Dedifferentiated amniotic fluid mesenchymal stem cell (primary cell): ENCODE measurements around the gene MAP3K1.
"Not testable (repeated sequence)": the region's sequence is repeated elsewhere in the genome, so short reads cannot be mapped to it uniquely, and the experiment has no call there.

Experiments
- DNase-seq: peaks from one replicate; pipeline ENCODE4 v3.0.0-alpha.2; 2016; ENCODE audit errors: extremely low spot score

Gene MAP3K1

DNA sequence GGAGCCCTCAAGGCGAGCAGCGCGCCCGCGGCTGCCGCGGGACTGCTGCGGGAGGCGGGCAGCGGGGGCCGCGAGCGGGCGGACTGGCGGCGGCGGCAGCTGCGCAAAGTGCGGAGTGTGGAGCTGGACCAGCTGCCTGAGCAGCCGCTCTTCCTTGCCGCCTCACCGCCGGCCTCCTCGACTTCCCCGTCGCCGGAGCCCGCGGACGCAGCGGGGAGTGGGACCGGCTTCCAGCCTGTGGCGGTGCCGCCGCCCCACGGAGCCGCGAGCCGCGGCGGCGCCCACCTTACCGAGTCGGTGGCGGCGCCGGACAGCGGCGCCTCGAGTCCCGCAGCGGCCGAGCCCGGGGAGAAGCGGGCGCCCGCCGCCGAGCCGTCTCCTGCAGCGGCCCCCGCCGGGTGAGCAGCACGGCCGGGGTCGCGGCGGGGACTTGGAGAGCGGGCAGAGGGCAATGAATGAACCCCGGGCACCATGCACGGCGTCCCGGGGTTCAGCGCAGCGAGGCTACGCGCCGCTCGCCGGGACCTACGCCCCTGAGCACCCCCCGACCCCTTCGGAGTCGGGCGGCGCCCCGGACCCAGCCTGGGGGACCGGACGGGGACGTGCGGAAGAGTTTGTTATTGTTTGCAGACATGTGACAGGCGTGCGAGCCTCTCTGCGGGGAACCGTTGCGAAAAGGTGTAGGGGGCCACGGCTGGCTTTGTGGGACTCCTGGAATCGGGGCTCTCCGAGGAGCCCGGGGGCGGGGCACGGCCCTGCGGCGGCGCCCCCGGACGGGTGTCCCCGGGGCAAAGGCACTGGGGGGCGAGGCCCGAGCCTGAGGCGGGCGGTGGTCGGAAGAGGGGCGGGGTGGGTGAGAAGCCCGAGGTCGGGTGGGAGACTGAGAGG, 553 bp downstream of the MAP3K1 start:
- peak; percentile 28 for DNase-seq

DNA sequence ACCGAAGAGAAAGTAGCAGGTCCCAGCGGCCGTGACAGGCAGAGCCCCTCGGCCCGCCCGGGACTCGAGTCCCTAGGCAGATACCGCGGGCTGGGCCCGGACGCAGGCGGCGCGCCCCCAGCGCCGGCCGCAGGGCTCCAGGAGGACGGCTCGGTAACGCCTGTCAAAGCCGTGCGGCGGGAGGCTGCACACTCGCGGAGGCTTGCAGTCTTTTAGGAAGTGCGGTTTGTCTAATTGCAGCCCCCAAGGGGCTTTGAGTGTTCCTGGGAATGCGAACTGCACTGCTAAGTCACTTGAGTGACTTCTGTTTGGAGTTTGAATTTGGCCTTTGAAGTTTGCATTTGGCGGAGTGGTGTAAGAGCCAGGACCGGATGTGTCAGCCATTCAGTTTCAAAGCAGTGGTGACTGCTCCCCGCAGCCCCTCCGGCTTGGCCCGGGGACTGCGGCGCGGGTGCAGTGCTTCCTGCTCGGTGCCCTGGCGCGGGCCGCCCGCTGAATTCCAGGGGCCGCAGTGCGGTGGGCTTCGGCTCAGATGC, 1.3 kb downstream of the MAP3K1 start:
- DNase-seq = peak; percentile 35

DNA sequence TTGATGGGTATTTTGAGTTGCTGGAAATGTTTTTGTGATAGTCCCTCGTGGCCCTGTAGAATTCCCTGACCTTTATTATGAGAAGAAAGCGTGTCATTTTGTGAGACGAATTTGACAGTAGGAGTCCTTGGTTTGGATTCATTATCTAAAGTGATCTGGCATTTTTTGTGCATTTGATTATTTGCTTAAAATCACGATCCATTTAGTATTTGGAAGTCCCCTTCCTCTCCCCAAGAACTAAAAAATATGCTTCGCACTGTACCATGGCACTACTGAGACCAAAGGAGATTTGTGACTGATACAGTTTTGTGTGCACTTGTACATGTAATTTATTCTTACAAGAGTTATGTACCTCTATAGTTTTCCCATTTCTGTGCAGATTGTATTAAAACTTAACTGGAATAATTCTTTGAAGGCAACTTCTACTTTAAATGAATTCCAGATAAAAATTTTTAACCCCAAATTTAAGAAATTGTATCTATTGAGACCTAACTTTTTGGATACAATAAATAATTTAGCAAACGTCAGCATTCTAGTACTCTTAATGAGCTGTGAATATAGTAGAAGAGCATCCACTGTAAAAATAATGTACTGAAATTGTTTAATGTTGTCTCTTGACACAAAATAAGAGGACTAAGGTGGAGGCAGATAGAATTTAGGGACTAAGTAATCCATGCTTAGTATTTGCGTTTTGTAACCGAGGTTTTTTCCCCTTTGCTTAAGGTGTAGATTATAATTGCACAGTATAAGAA, 2.1 kb downstream of the MAP3K1 start:
- DNase-seq = no peak

DNA sequence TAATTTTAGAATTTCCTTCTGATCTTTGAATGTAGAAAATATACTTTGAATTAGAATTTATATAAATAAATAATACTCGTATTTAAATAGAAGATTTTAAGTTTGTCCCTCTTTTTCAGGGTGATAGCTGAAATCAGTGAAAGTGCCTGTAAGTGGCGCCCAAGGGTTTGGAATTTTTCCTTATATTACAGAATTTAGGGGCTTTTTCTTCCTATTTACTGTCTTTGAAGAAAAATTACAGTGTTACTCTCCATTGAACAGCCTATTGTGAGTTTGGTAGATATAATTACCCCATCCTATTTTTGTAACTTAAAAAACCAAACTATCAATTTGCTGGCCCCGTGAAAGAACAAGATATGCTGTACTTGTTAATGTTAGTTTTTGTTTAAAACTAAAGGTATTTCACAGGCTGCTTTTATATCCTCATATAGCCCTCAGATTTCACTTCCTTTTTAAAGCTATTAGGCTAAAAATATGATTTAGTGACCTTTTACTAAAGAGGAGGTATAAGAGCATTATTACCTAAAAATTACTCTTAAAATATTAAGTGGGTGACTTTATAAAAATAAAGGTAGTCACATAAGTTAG, 3.2 kb downstream of the MAP3K1 start:
- DNase-seq = no peak

DNA sequence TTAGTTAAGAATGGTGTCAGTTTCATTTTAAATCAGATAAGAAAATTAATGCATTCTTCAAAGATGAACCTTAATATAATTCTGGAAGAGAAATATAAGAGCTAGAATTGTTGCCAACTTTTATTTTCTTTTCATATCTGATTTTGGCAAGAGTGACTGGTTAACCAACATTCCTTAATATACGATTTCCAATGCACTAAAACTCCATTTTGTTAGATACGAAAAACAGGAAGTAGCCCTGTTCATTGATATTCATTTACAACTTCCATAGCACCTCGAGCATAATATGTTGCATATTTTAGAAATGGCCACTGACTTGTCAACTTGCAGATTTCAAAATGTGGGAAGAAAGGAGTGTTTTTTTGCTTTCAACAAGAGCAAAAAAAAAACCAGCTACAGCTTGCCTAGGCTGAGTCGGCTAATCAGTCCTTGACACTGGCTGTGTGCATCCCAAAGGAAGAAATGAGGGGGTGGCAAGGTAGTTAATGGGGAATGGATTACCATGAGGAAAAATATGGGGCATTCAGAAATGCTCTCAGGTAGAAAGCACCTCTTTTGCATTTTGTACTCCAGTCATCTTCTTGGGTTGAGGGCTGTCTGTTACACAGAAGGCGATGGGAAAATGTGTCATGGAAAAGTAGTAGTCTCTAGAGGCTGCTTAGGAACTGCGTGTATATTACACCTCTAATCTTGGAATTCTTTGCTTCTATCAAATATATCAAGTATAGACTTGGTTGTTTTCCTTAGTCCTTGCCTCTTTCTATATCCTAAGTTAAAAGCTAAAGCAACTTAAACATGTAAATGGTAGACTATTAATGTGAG, 3.9 kb downstream of the MAP3K1 start:
- DNase-seq = no peak

DNA sequence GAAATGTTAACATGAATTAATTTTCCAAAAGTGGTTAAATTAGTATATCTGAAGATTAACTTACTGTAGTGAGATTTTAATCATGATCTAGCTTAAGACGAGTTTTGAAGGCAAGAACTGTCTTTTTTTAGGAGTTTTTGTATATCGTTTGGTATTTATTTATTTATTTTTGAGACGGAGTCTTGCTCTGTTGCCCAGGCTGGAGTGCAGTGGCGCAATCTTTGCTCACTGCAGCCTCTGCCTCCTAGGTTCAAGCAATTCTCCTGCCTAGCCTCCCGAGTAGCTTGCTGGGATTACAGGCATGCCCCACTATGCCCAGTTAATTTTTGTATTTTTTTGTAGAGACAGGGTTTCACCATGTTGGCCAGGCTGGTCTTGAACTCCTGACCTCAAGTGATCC, 6.5 kb downstream of the MAP3K1 start:
- DNase-seq = not testable (repeated sequence)

DNA sequence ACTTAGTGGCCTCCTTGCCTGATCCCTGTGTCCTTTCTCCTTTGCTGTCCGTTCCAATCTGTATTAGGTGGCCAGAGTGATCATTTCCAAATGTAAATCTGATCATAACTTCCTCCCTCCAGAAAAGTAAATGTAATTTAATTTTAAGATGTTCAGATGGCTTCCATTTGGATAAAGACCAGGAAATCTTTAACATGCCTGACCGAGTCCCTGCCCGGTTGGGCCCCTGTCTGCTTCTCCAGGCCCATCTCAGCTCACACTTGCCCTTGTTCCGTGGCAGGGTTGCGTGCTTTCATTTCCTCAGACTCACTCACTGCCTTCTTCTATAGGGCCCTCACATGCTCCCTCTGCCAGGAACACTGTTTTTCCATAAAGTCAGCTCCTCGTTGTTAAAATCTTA, 7.6 kb downstream of the MAP3K1 start:
- DNase-seq = no peak

DNA sequence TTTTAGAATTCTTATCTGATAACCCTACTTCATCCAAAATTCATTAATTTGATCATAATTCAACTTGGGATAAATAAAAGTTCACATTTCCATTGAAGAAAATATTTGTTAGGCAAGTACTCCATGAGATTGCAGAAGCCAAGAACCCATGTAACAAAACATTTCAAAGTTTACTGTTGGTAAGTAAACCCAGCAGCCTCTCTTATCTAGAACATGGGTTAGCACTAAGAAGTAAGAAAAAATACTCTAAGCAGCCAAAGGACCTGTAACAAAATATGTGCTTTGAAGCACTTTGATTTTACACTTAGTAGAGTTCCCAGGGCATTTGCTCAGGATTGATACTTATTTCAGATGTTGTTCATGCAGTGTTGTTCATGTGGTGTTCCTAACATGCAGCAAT, 8.7 kb downstream of the MAP3K1 start:
- no peak for DNase-seq

DNA sequence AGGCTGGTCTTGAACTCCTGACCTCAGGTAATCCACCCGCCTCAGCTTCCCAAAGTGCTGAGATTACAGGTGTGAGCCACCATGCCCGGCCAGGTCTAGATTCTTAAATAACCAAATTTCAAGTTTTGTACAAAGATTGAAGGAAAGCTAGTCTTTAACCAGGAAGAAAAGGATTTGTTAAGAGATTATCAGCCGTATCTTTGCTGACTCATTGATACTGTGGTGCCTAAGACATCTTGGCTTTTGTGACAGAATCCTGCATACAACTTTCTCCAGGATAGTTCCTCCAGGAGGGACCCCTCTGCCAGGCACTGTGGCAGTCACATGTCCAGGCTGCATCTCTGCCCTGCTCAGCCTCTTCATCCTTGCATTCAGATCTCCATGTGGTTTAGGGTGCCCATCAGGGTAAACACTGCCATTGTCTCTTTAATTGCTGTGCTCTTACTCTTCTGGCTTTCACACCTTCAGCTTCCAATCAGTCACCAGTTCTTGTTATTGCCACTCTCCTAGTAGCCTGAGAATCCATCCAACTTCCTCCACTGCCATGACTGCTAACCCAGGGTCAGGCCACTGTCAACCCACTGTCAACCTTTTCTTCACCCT, 10.0 kb downstream of the MAP3K1 start:
- DNase-seq = no peak

DNA sequence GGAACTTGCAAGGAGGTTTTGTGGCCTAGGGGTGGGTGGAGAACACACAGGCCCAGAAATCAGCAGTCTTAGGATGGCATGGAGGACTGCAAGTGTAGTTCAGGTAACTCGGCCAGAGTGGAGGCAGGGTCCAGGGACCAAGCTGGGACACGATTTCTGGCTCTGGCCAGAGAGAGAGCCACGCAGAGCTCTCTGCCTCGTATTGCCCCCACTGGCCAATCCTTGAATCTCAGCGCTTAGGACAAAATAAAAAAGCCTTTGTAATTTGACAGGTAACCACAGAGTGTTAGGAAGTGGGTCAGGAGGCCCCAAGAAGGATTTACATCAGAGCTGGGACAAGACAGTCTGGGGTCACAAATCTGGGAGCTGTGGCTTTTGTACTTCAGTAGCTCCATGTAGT, 11.7 kb downstream of the MAP3K1 start:
- no peak for DNase-seq

DNA sequence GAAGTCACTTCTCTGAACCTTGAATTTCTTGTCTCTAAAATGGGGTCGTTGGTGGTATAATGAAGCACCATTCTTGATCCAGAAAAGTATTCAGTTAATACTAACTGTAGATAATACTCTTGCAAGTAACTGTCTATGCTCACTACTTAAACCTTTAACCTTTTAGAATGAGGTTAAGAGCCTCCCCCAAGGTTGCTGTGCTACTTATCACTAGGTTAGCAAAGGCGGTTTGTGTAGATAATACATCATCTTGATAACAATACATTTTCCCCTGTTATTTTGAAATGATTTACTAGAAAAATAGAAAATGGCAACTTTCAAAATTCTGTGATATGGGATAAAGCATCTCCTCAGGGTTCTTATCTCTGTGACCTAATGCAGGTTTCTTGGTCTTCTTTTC, 12.6 kb downstream of the MAP3K1 start:
- no peak for DNase-seq

DNA sequence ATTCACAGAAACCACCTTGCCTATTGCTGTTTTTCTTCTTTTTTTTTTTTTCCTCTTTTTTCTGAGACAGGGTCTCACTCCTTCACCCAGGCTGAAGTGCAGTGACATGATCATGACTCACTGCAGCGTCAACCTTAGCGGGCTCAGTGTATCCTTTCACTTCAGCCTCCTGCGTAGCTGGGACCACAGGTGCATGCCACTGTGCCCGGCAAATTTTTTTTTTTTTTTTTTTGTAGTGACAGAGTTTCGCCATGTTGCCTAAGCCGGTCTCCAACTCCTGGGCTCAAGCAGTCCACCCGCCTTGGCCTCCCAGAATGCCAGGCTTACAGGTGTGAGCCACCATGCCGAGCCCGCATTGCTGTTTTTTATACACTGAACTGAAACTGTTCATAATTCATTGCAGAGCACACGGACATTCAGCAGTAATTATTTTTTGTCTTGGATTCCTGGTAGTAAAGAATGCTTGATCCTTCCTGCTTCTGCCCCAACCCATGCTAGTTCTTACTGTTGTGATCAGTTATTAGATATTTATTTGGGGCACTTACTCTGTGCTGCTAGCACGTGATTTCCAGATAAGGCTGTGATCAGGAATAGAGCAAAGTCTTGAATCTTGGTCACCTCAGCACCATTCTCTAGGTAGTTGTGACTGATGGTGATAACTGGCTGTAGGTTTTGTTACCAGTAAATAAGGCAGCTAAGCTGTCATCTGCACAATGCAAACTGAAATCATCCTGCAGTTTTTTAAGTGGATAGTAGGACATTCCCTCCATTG, 14.0 kb downstream of the MAP3K1 start:
- no peak for DNase-seq

DNA sequence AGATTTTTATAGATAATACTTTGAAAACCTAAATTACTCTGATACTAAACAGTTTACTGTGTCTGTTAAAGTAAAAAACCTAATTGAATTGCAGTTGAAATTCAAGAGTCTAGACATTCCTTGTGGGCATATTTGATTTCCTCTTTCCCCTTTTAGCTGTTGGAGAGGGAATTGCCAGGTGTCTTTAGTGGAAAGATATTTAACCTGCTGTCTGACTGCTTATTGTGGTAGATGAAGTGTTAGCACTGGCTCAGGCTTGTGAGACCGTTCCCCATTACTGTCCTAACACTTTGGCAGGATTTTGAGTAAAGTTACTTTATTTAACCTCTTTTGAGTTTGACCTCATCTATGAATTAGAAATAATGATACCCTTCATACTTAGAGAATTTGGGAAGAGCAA, 16.4 kb downstream of the MAP3K1 start:
- no peak for DNase-seq

DNA sequence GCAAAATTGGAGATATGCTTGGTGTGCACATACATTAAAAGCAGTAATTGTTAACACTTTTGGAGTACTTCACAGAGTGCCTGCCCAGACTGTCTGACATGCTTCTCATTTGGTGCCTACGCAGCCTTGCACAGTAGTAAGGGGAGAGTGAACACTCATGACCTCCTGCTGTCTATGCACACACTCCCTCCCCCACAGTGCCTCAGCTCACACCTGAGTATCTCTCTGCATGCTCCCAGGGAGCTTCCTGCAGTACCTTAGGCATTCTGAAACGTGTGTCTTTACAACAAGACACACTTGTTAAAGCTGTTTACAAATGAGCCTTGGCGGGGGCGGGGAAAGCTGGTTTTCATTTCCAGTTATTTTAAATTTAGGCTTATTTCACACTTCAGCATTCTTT, 18.0 kb downstream of the MAP3K1 start:
- no peak for DNase-seq

DNA sequence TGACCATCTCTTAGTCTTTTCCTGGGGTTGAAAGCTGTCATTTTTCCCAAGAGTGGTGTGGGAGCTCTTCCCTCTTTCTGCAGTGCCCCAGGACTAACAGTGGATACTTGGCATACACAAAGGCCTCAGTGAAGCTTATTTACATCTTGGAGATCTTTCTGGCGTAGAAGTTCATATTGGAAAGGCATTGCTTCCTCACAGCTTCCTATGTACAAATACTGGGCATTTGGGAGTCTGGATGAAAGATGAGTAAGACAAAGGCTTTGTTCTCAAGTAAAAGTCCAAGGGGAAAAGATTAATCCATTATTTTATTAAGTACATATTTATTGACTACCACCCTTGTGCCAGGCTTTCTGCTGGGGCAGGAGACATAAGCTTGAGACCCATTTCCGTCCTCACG, 22.0 kb downstream of the MAP3K1 start:
- DNase-seq = no peak

DNA sequence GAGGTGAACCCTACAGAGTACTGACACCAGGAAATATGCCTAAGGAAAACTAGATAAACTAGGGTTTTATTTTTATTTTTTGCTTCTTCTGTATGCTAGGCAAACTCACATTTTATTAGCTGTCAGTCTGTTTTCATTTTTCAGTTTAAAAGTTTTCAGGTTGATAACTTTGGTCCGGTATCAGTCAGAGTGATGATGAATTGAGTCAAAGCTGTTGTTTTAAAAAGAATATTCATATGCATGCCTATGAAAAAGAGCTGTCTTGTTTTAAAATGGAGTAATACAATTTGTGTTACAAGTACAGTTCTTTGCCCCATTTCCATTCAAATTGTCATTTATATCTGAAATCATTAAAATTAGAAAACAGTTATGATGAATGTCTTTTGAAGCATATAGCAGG, 22.6 kb downstream of the MAP3K1 start:
- no peak for DNase-seq

DNA sequence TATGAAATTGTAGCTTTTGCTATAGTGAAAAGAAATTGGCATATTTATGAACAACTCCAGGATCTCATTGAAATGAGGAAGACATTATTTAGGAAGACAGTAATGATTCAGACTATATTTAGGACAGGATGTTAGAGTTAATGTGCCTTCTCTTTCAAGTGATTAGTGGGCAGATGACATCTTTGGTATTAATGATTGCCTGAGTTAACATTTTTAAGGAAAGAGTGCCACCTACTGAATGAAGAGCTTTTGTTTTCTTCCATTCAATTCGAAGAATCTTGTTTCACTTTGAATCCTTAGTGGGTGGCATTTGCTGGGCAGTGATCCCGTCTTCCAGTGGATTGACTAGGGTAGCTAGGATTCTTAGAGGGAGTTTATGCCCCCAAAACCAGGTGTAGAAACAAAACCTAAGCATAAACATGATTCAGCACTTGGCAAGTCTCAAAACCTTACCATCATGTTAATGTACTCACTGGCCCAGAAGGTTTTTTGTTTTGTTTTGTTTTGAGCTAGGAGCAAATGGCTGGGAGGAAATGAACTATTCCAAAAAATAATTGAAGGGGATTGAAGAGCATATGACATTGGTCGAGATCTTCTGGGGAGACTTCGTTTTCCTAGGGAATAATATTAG, 23.2 kb downstream of the MAP3K1 start:
- DNase-seq = peak; percentile 87

DNA sequence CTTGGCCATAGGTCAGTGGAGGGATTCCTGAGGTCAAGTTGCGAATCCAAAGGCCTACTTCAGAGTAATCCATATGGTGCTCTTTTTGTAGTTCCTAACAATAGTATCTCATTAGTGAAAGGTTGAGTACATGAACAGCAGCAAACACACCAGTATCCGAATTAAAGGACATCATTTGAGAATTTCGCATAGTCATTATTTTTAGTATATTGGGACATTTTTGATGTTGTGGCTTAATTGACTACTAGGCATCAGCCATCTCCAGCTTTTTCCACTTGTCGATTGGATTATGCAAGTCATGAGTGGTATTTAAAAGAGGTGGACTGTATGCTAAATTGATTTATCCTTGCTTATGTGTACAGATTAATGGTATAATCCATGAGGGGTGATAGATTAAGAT, 23.7 kb downstream of the MAP3K1 start:
- DNase-seq = no peak

DNA sequence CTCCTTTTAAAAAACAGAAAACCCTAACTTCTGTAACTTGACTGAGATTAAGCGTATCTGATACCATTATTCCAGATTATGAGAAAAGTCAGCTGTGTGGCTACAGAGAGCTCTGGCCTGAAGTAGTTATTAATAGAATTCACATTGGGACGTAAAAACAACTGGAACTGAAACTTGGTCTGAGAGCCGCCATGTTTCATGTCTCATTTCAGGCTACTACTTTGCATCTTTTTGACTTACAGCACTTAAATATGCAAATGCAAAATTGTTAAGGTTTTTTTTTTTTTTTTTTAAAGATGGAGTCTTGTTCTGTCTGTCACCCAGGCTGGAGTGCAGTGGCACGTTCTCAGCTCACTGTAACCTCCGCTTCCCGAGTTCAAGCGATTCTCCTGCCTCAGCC, 25.2 kb downstream of the MAP3K1 start:
- no peak for DNase-seq

DNA sequence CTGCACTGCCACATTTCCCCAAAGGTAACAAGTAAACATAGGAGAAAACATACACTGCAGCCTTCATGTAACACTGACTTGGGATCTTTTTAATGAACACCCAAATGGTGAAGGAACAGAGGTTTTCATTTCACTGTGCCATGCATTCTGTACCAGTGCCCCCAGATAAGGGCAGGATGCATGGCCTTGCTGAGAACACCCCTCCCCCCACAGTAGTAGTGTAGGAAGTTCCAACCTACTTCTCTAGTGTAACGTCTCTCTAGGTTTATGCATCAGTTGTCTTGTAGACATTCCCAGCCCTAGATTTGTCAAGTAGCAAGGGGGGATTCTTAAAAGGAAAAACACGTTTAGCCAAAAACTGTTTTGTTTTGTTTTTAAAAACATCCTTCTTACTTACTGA, 29.9 kb downstream of the MAP3K1 start:
- no peak for DNase-seq
